HG03565 (cell line): ENCODE results near the gene NCOA3.
A peak's percentile ranks its signal among the peaks of the same experiment; 100 is the strongest.
"Not testable (repeated sequence)": the region's sequence is repeated elsewhere in the genome, so short reads cannot be mapped to it uniquely, and the experiment has no call there.

Experiments used
- ATAC-seq: cut with Tn5 transposase; IDR thresholded peaks from one replicate; pipeline ENCODE4 v1.9.1; 2021; ENCODE audit warnings: mild to moderate bottlenecking, moderate library complexity; ENCODE audit not compliant: unreplicated experiment

Gene NCOA3

DNA sequence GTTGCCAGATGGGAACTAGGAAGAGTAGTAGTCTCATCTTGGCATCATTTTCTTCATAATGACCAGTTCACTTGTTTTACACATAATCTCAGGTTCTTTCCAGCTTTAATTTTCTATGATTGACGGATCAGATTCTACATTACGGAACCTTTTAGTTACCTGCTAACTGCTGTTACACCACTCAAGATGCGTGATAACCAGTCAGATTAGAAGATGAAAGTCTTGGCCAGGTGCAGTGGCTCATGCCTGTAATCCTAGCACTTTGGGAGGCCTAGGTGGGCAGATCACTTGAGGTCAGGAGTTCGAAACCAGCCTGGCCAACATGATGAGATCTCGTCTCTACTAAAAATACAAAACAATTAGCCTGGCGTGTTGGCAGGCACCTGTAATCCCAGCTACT is 92.5 kb downstream of the NCOA3 start:
- ATAC-seq, result no peak

DNA sequence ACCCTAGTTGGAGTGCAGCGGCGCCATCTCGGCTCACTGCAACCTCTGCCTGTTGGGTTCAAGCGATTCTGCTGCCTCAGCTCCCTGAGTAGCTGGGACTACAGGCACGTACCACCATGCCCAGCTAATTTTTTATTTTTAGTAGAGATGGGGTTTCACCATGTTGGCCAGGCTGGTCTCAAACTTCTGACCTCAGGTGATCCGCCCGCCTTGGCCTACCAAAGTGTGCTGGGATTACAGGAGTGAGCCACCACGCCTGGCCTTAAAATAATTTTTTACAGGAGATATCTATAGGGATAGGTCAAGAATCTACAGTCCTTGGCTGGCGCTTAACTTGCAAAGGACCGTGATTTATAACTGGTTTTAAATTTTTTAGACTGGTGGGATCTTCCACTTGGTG is 93.5 kb downstream of the NCOA3 start:
- not testable (repeated sequence) for ATAC-seq

GRCh38 chr20:47596003-47596571 is 94.4 kb downstream of the NCOA3 start:
- ATAC-seq, result no peak

DNA sequence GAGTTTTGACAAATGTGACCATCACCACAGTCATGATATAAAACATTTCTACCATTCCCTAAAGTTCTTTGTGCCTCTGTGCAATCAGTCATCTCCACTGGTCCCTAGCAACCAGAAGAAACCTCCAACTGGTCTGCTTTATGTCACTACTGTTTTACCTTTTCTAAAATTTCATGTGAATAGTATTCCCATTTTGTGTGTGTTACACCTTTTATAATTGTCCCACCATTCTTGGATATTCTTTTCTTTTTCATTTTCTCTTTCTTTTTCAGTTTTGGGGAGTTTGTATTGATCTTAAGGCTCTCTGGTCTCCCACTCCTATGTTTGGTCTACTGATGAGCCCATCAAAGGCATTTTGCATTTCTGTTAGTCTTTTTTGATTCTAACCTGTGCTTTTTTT is 95.4 kb downstream of the NCOA3 start:
- no peak for ATAC-seq

DNA sequence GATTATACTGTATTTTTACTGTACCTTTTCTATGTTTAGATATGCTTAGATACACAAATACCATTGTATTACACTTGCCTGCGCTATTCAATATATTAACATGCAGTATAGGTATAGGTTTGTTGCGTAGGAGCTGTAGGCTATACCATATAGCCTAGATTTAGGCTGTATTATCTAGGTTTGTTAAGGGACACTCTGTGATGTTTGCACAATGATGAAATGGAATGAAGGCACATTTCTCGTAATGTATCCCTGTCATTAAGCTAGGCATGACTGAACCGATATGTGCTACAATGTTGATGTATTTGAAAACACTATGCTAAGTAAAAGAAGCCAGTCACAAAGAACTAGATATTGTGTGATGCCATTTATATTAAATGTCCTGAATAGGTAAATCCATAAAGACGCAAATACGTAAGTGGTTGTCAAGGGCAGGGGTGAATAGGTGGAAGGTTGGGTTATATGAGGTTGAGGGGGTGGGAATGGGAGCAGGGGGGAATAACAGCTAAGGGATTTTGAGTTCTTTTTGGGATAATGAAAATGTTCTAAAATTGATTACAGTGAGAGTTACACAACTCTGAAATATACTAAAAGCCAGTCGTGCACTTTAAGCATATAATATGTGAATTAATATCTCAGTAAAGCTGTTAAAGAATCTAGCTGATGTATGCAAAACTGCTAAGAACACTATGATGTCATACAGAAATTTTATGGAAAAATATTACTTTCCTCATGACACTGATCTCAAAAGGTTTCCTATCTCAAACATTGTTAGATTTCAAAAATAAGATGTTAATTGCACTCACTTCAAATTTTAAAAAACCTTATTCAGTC is 97.4 kb downstream of the NCOA3 start:
- no peak for ATAC-seq

DNA sequence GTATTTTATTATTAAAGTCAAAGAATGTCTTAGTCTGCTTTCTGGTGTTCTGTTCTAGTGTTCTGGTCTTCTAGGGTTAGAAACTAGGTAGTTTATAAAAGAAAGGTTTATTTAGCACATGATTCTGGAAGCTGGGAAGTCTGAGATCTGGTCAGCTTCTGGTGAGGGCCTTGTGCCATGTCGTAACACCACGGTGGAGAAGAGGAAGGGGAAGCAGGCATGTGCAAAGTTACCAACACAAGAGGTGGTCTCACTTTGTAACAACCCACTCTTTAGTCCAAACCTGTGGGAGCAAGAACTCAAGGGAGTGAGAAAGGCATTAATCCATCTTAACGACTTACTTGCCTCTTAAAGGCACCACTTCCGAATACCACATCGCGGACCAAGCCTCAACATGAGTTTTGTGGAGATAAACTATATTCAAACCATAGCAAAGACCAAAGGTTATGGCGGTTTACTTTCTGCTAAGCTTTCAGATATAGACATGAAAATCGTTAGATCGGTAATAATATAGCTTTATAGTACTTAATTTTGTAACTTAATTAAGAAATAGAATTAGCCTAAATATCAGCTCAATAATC is 99.4 kb downstream of the NCOA3 start:
- ATAC-seq, result no peak

- ATAC-seq, result no peak
Observed at GRCh38 chr20:47603260-47603659, 101.6 kb downstream of the NCOA3 start.

DNA sequence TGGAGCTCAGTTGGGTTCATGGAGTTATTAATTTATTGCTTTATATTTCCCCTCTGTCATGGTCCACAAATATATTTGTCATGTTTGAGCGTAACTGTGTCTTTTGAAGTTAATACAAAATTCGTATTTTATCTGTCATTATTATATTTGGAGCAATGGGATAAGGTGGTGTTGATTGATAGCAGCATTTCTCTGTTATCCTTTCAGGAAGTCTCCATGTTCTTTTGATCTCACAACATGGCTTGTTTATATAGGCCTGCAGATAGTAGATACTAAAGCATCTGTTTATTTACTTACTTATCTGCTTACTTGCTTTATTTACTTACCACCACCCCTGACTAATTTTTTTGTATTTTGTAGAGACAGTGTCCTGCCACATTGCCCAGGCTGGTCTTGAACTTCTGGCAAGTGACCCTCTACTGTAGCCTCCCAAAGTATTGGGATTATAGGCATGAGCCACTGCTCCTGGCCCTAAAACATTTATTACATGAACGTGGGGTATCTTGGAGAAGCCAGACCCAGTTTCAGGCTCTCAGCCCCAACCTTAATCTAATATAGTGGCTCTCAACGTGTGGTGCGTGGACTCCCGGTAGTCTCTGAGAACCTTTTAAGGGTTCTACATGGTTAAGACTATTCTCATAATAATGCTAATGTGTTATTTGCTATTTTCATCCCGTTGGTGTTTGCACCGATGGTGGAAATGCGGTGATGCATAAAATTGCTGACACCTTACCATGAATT is 104.2 kb downstream of the NCOA3 start:
- no peak for ATAC-seq

DNA sequence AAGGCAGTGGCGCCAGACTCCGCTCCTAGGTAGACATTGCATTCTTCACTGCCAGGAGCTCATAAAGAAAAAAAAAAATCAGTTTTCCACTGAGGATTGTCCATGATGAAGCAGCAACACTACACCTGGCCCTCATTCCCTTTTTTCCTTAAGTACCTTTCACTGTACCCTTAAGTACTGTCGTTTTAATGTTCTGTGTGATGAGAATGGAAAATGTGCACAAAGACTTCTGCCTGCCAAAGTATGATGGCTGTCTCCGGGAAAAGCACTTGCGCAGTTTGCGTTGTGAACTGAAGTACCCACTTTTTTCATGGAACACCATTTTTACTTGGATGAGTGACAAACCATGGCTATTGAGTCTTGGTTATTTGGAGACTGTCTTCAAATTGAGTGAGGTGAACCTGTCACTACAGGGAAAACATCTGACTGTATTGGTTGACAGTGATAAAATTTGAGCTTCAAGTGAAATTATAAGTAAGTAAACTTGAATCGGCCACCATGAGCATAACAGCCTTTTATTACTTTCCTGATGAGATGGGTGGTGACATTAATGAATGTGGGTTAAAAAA is 104.8 kb downstream of the NCOA3 start:
- ATAC-seq, result no peak

- ATAC-seq, result no peak
Observed at GRCh38 chr20:47606983-47607613, 105.4 kb downstream of the NCOA3 start.

DNA sequence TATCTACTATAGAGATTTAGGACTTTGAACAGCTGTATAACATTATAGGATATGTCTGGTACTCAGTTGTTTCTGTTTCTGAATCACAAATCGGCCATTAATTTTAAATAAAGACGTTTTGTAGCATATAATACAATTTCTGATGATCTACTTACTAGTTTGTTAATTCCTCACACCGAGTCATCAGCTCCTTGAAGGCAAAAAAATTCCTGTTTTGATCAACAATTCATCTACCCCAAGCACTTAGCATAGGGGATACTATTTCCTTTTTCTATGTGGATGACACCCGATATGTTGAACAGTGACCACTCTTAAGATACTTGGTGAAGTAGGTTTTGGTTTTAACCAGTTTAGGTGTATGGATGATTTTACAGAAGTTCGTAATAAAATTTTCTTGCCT is 107.3 kb downstream of the NCOA3 start:
- no peak for ATAC-seq

DNA sequence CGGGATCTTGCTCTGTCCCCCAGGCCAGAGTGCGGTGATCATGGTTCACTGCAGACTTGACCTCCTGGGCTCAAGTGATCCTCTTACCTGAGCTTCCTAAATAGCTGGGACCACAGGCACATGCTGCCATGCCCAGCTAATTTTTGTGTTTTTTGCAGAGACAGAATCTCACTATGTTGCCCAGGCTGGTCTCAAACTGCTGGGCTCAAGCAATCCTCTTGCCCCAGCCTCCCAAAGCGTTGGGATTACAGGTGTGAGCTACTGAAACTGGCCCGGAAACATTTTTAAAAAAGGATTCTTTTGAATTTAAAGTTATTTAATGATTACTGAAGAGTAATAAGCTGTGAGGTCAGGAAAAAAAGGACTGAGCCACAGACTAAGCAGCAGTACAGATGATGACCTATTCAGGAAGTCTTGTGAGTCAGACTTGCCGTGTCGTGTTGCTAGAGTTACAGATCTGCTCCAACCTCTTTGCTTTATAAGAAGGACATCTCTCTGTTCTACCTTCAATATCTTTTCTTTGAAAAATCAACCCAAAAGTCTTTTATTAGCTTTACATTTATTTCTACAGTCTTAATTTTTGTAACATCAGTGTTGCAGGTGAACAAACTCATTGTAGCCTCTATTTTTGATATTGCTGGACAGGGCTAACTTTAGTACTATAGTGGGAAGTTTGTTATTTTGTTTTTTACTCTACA is 108.7 kb downstream of the NCOA3 start:
- peak; percentile 54 for ATAC-seq

- no peak for ATAC-seq
Observed at GRCh38 chr20:47610945-47611250, 109.2 kb downstream of the NCOA3 start.

GRCh38 chr20:47611785-47612184 is 110.1 kb downstream of the NCOA3 start:
- ATAC-seq, result no peak

DNA sequence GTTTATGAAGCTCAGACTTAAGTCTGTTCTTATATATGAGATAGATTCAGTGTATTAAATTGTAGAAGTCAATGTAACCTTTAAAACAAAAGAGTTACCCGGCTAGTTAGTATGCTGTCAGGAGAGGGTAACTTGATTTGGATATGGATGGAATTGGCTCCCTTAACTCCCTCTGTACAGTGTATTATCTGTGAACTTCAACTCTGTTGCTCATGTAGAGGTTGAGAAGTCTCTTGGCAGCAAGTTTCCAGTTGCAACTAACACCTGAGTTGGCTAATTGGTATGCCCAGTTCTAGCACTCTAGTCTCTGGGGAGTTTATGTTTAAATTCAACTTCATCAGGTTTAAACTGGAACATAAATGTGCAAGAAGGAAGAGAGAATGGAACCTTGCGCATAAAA is 111.0 kb downstream of the NCOA3 start:
- no peak for ATAC-seq

DNA sequence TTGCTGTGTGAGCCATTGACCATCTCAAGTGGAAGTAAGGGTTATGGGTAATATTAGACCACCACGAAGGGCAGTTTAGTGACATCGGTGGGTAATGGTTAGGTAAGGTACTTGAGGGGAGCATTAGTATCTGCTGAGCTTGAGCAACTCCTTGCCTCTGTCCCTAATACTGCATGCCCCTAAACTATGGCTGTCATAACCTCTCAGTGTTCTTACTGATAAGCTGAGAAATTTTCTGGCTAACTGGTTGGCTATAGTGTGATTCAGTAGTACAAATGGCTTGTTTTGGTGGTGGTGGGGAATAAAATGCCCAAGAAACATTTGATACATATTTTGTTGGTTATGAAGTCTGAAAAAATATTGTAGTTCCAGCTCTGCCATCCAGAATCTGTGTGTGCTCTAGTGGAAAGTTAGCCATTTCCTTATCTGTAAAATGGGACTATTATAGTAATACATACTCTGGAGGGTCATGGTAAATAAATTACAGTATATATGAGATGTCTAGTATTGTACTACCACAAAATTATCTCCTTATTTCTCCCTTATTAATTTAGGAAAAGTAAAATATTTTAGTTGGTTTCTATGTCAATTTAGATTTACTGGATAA is 113.1 kb downstream of the NCOA3 start:
- no peak for ATAC-seq

DNA sequence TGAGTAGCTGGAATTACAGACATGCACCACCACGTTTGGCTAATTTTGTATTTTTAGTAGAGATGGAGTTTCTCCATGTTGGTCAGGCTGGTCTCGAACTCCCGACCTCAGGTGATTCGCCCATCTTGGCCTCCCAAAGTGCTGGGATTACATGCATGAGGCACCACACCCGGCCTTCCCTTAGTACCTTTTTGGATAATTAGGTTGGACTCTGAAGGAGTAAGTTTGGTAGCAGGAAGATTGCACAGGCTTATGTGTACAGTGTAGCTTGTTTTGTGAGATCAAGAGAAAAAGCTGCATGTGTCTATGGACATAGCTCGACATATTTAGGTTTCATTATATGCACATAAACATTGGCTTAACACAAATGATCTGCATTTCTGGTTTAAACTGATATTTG is 116.8 kb downstream of the NCOA3 start:
- ATAC-seq, result no peak

GRCh38 chr20:47620808-47621805 is 119.4 kb downstream of the NCOA3 start:
- no peak for ATAC-seq
